Progenitor cell of endocrine pancreas (in vitro differentiated cells): ENCODE measurements around the gene CEPT1. TPM values are rescaled to one million over a fixed set of nuclear protein-coding genes. Genes with fewer than 3 reads are reported as not detected.

Experiments
- DNase-seq: peaks from one replicate; pipeline ENCODE4 v3.0.0; 2021; ENCODE audit warnings: low spot score; ENCODE audit not compliant: unreplicated experiment
- H3K27ac Mint-ChIP-seq: 2 replicates; pipeline ENCODE4 v1.8.0; 2021; ENCODE audit warnings: mild to moderate bottlenecking, moderate library complexity, mixed read lengths
- H3K27me3 Mint-ChIP-seq: 2 replicates; pipeline ENCODE4 v1.8.0; 2021; ENCODE audit warnings: mixed read lengths
- H3K36me3 Mint-ChIP-seq: 2 replicates; pipeline ENCODE4 v1.8.0; 2022; ENCODE audit warnings: mixed read lengths; ENCODE audit not compliant: insufficient read depth
- H3K4me1 Mint-ChIP-seq: 2 replicates; pipeline ENCODE4 v1.8.0; 2021; ENCODE audit warnings: low read depth, mixed read lengths
- H3K4me3 Mint-ChIP-seq: 2 replicates; pipeline ENCODE4 v1.8.0; 2021; ENCODE audit warnings: low read depth, mild to moderate bottlenecking, moderate library complexity, mixed read lengths
- H3K9me3 Mint-ChIP-seq: 2 replicates; pipeline ENCODE4 v1.8.0; 2021; ENCODE audit warnings: low read depth, mixed read lengths
- total RNA-seq: library from RNA; stranded (reverse); gene quantifications from 2 replicates; pipeline ENCODE4 v1.2.1, GENCODE V29; 2021
- TF ChIP-seq, protein P1 (sequence below): fragments of 200-600 bp; sonication (generic); IDR thresholded peaks from one replicate; pipeline ENCODE4 v1.5.0; 2021; ENCODE audit warnings: antibody characterized with exemption, mild to moderate bottlenecking; ENCODE audit not compliant: unreplicated experiment

Gene CEPT1
- total RNA-seq, 1 donor from 2014 or later, result 35.6 TPM

DNA sequence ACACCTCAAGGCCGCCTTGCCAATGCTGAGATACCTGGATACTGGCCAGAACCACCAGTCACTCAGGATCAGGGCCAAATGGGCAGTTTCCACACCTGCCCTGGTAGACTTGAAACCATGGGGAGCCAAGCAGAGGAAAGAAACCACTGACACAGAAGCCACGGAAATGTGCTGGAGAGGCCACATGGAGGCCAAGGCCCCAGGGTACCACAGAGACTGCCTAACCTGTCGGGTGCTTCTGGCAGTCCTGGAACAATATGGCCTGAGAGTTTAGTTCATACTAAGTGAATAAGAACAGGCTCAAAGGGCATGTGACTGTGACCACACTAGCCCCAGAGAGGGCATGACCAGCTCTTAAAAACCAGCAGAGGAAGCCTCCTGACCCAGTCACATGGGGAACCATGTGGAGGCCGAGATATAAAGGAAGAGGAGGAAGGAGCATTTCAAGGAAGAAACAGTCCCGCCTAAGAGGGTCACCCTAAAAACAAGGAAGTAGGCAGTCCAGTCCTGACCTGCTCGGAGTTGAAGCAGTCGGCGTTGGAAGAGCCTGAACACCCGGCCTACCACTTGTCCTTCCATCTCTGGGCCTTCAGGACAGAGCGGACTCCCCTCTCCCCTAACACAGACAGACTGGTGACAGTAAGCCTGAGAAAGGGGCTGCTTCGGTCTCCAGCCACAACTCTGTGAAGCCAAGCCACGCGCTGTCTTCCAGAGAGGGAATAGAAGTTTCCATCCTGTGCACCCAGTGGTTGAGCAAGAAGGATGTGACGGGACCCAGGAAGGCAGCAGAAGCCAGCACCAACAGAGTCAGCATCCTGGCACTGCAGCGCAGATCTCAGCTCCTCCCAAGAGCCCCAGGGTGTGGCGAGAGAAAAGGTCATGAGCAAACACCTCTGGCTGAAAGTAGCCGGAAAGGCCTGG, 60.1 kb downstream of the CEPT1 start, which contains the start of gene DENND2D:
Gene DENND2D (minus strand): TSS at position 766 of the 921 bp plus-strand sequence. CDS start 187 bp downstream, at position 579.
- H3K4me1 Mint-ChIP-seq, result peaks cover 21% of the 10 kb centered on the region
- peak within 1 kb of the TSS; percentile 41 for H3K27ac Mint-ChIP-seq
- H3K4me3 Mint-ChIP-seq, result no peak within 1 kb of the TSS
- DNase-seq, result no peak
- no peaks in the 10 kb centered on the region for H3K9me3 Mint-ChIP-seq
- no peaks in the 10 kb centered on the region for H3K36me3 Mint-ChIP-seq
- TF ChIP-seq, protein P1, sequence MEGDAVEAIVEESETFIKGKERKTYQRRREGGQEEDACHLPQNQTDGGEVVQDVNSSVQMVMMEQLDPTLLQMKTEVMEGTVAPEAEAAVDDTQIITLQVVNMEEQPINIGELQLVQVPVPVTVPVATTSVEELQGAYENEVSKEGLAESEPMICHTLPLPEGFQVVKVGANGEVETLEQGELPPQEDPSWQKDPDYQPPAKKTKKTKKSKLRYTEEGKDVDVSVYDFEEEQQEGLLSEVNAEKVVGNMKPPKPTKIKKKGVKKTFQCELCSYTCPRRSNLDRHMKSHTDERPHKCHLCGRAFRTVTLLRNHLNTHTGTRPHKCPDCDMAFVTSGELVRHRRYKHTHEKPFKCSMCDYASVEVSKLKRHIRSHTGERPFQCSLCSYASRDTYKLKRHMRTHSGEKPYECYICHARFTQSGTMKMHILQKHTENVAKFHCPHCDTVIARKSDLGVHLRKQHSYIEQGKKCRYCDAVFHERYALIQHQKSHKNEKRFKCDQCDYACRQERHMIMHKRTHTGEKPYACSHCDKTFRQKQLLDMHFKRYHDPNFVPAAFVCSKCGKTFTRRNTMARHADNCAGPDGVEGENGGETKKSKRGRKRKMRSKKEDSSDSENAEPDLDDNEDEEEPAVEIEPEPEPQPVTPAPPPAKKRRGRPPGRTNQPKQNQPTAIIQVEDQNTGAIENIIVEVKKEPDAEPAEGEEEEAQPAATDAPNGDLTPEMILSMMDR, result no peak
- H3K27me3 Mint-ChIP-seq, result peaks cover 10% of the 10 kb centered on the region

GRCh38 chr1:111200802-111201161, 60.8 kb downstream of the CEPT1 start:
- peaks cover 20% of the 10 kb centered on the region for H3K4me1 Mint-ChIP-seq
- no peaks in the 10 kb centered on the region for H3K36me3 Mint-ChIP-seq
- no peak for DNase-seq
- H3K27ac Mint-ChIP-seq, result no peak overlapping the region
- peaks cover 14% of the 10 kb centered on the region for H3K27me3 Mint-ChIP-seq
- H3K9me3 Mint-ChIP-seq, result no peaks in the 10 kb centered on the region
- no peak overlapping the region for H3K4me3 Mint-ChIP-seq
- TF ChIP-seq, protein P1, result no peak

DNA sequence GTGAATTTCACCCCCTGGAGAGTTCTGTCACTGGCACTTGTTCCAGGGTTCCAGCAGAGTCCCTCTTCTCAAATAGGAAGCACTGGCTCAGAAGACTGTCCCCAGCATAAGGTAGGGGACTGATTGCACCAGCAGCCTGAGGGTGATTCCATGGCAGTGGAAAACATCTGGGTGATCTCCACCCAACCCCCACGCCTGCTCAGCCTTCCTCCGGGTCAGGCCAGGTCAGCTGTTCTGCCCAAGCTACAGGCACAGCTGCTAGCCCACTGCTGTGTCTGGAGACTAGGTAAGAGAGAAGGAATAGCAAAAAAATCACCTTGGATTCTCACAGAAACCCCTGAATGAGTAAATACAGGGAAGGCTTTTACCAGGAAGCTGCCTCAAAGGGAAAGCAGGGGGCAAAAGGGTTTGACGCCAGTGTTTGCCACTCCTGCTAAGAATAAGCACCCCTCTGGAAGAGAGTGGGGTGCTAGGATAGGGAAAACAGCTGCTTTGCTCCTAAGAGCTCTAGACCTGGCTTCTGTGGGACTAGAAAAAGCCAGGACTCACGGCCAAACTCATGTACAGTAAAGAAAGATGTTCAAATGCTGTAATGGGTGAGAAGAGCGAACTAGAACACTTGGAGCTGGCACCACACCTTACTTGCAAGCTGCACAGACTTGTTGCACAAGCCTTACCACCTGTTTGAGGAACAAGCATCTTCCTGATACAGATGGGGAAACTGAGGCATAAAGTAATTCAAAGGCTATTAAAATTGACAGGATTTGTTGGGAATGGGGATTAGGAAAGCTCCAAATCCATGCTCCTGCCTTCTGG, 61.5 kb downstream of the CEPT1 start:
- Mint-ChIP-seq H3K27me3 (peaks cover 17% of the 10 kb centered on the region), H3K36me3 (no peaks in the 10 kb centered on the region), H3K27ac (no peak overlapping the region), H3K4me3 (no peak overlapping the region), H3K9me3 (peaks cover 3% of the 10 kb centered on the region), H3K4me1 (peaks cover 20% of the 10 kb centered on the region)
- TF ChIP-seq, protein P1, result no peak
- DNase-seq, result no peak

DNA sequence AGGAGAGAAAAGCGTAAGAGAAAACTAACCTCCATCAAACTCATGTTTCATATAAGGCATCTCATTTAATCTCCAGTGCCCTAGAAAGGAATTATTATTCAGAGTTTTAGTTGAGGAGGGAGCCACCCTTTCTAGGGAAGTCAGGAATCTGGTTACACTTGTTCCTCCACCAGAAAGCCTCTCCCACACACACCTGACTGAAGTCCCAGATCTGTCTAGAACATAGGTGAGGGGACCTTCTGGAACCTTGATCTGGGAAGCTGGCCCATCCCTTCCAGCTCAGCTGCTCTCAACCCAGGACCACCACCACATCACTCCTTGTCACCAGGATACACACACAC, 62.3 kb downstream of the CEPT1 start:
- Mint-ChIP-seq H3K27me3 (peaks cover 16% of the 10 kb centered on the region), H3K36me3 (no peaks in the 10 kb centered on the region), H3K4me1 (peaks cover 20% of the 10 kb centered on the region), H3K4me3 (no peak overlapping the region), H3K9me3 (peaks cover 3% of the 10 kb centered on the region), H3K27ac (peak overlapping the region; percentile 74)
- TF ChIP-seq, protein P1, result no peak
- DNase-seq, result no peak
